Measurements from ENCODE around the gene TTC9.

Gene TTC9

GRCh38 chr14:70716958-70717357 is 75.2 kb downstream of the TTC9 start:
- DNase-seq: no peak

- DNase-seq: no peak
Measured at GRCh38 chr14:70718383-70719118, 76.8 kb downstream of the TTC9 start.

- DNase-seq: no peak
Measured at GRCh38 chr14:70721542-70721941, 79.8 kb downstream of the TTC9 start.

- no peak for DNase-seq
Measured at GRCh38 chr14:70722418-70722817, 80.7 kb downstream of the TTC9 start.

- DNase-seq: no peak
Measured at GRCh38 chr14:70723276-70723675, 81.6 kb downstream of the TTC9 start.

- DNase-seq: no peak
Measured at GRCh38 chr14:70724110-70724509, 82.4 kb downstream of the TTC9 start.

- DNase-seq: no peak
Measured at GRCh38 chr14:70724944-70725343, 83.2 kb downstream of the TTC9 start.
